HG03469 (cell line): Measurements from ENCODE around the gene DERL3.

Experiments
- ATAC-seq: cut with Tn5 transposase; IDR thresholded peaks from one replicate; pipeline ENCODE4 v1.9.1; 2021; ENCODE audit warnings: mild to moderate bottlenecking, moderate library complexity, moderate number of reproducible peaks; ENCODE audit not compliant: unreplicated experiment

Gene DERL3

DNA sequence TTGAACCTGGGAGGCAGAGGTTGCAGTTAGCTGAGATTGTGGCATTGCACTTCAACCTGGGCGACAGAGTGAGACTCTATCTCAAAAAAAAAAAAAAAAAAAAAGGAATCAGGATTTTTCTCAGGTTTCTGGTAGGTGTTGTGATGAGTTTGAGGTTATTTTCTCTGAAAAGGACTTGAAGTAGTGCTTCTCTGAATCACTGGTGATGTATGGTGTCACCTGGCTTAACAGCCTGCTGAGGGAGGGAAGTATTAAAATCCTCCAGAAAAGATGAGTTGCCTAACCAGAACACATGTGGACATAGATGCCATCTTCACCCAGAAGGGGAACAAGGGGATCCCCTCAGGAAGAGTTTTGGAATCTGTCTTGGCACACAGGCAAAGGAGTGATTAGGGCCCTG lies 32.0 kb downstream of the DERL3 start:
- ATAC-seq: no peak

DNA sequence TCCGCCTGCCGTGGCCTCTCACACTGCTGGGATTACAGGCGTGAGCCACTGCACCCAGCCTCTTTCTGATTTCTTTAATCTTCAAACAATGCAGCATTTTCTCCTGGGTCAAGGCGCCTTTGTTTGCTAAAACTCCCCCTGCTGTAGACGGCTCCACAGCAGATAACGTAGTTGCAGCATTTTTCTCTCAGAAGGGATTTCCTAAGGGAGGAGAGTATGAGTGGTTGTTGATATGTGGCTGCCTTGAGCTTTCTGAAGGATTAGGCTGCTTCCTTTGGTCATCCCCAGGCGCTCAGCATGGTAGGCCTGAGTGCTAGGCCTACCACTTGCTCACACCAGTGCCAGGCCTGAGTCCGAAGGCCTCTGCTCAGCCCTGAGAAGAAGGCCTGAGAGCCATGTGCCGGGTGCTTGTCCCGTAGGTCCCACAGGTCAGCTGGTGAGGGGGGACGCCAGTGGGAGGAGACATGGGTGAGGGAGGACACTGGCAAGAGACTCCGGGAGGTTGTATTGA lies 34.0 kb downstream of the DERL3 start:
- no peak for ATAC-seq

DNA sequence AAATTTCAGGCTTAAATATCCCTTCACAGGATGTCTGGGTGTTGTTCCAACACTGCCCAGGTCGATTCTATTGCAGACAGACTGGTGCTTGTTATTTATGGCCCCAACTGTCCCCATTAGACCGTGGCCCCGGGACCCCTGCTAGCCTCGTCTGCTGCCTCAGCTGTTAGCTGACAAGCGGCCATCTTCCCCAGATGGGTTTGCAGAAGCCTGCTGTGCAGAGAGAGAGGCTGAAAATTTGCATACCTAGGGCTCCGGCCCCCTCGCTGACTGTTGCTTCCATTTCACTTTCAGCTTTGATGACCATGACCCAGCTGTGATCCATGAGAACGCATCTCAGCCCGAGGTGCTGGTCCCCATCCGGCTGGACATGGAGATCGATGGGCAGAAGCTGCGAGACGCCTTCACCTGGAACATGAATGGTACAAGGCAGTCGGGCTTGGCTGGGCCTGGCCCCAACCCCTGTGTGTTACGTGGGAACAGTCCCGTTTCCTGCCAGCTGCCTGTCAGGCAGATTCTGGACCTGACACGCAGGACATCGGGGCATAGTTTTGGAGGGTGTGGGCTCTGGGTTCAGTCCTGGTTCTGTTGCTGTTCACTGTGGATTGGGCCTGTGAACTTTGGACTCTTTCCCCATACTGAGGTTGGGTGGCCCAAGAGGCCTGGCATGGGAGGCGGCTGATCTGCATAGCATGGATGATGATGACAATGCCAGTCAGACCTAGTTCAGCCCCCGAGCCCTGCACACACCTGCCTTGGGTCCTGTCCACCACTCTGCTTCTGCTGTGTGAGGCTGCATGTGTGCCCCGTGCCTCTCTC lies 35.6 kb downstream of the DERL3 start:
- no peak for ATAC-seq

DNA sequence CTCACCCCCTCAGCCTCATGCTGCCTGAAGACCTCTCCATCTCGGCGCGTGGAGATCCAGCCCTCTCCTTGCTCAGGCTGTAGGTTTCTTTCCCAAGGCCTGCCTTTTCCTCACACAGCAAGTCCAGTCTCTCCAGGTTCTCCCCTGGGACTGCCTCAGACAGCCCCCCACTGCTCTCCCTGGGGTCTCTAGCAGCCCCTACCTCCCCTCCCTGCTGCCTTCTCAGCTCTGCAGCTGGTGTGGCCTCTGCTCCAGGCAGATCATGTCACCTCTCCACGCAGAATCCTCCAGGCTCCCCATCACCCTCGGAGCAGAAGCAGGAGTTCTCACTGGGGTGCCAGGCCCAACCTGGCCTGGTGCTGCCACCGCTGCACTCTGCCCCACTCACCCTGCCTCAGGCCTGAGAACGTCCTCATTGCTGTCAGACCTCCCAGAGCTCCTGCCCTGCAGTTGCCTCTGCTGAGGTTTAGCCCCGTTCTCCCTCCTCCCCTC lies 36.9 kb downstream of the DERL3 start:
- ATAC-seq: no peak

DNA sequence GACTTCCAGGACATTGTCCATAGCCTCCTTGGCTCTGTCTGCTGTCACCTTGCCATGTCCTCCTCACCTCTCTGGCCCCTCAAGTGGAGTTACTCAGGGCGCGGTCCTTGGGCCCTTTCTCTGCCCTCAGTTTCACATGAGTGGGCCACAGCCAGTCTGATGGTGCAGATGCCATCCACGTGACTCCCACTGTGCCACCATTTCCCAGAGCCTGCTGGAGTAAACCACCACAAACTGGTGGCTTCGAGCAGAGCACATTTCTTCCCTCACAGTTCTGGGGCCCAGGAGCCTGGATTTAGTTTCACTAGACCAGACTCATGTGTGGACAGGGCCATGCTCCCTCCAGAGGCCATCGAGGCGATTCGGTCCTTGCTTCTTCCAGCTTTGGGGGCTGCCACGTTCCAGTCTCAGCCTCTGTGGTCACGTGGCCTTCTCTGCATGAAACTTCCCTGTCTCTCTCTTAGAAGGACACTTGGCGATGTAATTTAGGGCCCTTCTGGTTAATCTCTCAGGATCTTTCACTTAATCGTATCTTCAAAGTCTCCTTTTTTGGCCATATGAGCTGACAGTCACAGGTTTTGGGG lies 37.5 kb downstream of the DERL3 start:
- ATAC-seq: no peak

DNA sequence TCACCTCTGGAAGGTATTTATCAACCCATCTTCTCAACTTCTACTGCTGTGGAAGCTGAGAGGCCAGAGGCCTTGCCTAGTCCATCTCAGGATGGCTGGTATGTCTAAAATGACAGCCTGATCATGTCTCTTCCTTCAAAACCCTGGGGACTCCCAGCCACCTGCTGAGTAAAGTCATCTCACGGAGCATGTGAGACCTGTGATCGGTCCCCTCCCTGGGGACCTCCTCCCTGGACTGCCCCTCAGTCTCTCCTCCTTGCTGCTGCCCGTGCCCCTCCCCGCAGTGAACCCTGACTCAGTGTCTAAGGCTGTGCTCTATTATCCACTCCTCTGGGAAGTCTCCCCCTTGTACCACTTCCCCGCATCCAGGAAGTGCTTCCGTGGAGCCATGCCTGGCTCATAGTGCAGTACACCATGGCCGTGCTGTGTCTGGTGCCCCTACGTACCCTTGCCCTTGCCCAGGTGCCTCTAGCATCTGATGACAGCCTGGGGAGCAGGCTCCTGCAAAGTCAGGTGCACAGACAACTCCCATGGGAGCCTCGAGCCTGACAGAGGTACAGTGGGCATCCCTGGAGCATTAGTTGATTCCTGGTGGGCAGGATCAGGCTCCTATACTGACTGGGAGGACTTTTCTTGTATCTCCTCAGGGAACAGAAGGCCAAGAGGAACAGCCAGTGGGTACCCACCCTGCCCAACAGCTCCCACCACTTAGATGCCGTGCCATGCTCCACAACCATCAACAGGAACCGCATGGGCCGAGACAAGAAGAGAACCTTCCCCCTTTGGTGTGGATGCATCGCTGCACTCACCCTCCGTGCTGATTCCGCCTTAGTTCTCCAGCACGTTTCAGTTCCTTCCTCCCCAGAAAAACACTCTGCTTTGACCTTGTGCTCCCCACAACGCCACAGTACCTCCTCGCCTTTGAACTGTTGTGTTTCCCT lies 38.2 kb downstream of the DERL3 start:
- ATAC-seq: peak; percentile 34

DNA sequence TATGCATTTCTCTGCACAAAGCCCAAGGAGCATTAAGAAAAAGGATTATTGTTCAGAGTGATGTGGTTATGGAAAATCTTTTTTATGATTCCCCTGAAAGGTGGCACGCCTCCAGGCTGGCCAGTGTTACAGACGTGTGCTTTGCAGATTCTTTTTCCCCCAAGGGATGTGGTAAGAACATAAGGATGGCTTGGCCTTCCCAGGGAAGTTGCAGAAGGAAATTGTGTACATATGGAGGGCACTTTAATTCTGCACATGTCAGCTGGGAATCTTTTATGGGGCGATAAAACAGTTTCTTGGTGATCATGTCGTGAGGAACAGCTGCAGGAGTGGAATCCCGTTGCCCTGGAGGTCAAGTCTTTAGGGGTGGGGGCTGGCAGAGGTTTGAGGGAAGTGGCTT lies 42.3 kb downstream of the DERL3 start:
- no peak for ATAC-seq

DNA sequence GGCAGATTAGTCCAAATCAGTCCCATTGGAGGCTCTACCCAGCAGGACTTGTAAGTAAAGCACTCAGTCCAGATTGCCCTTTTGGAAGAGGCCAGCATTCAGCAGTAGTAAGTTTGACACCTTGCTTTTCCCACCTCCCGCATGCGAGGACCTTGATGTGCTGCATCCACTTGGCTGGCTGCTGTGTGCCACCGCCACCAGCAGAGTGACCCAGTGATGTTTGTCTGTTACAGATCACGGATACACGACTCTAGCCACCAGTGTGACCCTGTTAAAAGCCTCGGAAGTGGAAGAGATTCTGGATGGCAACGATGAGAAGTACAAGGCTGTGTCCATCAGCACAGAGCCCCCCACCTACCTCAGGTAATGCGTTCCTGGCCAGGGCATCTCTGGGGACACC lies 45.5 kb downstream of the DERL3 start:
- no peak for ATAC-seq

DNA sequence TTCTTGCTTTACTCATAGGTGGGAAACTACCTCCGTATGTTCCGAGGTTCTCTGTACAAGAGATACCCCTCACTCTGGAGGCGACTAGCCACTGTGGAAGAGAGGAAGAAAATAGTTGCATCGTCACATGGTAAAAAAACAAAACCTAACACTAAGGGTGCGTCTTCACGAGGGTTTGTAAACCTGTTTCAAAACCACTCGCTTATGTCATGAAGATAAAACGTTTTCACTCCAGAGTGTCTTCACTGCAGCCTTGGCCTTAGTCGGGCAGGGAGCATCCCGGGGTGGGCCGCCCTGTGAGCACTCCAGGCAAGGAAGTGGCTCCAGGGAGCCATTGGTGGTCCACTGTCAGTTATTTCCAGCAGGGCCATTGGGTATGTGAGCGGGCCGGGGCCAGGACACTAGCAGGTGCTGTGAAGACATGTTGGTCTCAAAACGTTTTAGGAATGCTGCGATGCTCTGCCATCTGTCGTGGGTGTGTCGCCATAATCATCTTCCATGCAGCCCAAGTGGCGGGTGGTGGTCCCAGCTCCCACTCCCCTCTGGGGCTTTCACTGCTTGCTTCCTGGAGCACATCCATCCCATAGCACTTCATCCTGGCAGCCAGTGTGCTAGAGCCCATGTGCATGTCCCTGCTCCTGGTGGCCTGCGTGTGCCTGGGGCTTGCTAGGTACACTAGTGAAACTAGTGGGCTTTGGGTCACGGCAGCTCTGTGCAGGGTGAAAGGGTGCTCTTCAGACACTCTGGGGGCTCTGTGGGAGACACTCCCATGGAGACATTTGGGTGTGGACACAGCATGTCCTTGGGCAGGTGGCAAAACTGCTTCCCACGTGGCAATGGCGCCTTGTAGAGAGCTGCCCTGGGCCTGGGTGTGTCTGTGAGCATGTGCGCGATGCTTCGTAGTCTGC lies 46.8 kb downstream of the DERL3 start:
- ATAC-seq: no peak

DNA sequence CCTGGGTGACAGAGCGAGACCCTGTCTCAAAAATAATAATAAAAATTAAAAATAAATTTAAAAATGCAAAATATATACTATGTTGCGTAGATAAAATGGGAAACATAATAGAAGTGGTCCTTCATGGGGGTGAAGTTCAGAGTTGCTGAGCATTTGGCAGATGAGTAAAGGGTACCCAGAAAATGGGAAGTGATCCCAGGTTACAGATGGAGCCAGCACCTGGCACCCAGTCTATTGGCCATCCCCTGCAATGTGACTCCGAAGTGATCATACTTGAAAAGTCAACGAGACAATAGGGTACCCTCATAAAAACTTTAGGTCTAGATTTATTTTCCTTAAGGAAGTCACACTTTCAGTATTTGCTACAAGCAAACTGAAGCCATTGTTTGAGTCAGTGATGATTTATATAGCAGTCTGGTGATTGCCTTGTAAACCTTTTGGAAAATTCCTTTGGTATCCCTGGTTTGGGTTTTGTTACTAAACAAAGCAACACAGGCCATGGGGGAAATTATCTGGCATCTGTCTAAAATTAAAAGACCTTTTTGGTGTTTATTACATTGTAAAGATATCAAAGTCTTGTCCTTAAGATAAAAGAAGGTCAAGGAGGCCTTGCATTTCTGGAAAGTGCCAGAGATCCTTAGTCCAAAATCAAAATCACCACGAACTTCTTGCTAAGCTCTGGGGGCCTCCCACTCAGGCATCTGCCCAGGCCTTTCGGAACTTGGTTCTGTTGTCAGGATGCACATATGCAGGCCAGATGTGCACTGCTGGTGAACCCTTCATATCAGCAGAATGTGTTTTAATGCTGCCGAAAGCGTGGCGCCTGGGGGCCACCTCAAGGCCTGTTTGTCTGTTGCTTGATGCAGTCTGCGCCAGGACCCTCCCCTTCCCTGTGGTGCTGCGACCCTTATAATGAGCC lies 47.7 kb downstream of the DERL3 start:
- ATAC-seq: no peak

DNA sequence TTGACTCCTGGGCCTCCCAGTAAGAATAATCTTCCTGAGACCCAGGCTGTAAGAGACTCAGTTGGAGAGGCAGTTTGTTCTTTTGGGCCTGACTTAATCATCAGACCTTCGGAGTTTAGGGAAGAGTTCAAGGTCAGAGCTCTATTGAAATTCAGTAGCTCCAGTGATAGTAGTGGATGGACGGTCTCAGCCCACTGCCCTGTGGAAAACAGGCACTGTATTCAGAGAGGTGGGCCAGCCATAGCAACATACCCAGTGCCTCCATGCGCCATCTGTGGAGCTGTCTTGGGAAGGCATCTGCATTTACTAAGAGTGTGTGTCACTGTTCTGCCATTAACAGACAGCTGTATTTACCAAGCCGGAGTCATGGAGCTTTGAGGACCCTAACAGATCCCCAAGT lies 49.2 kb downstream of the DERL3 start:
- no peak for ATAC-seq

DNA sequence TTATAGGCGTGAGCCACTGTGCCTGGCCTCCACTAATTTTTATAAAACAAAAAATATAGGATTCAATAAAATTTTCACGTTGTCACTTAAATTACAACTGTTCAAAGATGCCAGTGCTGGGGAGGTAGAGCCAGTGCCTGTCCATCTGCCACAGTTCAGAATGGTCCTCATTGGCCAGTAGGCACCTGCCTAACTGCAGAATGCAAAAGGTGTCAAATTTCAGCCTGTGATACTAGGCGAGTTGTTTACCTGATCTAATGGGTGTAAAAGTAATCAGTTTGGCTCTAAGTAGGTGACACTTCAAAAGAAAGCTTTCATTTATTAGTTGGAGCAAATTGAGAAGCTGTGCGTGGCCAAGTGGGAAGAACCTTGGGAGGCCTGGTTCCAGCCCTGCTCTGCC lies 49.7 kb downstream of the DERL3 start:
- no peak for ATAC-seq

DNA sequence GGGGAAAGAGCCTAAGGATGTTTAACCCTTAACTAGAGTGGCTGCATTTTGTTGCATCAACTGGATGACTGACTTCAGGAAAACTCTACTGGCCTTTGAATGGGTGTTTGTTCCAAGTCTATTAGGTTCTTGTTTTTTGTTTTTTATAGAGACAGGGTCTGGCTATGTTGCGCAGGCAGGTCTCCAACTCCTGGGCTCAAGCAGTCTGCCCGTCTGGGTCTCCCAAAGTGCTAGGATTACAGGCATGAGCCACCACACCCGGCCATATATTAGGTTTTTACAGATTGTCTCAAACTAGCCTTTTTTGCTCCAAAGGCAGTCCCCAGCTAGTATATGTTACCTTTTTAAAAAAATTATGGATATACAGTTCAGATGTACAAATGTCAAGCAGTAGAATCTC lies 50.9 kb downstream of the DERL3 start:
- ATAC-seq: no peak

DNA sequence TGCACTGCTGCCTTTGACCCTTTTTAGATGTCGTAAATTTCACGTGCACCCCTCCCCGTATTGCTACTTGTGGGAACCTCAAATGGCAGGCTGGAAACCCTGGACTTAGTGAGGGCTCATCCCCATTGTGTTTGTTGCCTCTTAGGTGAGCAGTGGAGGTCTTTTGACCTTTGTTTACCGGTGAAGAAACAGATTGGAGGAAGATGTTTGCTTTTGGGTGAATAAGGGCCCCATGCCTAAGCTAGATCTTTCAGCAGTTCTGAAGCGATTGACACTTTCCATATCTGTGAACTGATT lies 51.3 kb downstream of the DERL3 start:
- ATAC-seq: no peak

DNA sequence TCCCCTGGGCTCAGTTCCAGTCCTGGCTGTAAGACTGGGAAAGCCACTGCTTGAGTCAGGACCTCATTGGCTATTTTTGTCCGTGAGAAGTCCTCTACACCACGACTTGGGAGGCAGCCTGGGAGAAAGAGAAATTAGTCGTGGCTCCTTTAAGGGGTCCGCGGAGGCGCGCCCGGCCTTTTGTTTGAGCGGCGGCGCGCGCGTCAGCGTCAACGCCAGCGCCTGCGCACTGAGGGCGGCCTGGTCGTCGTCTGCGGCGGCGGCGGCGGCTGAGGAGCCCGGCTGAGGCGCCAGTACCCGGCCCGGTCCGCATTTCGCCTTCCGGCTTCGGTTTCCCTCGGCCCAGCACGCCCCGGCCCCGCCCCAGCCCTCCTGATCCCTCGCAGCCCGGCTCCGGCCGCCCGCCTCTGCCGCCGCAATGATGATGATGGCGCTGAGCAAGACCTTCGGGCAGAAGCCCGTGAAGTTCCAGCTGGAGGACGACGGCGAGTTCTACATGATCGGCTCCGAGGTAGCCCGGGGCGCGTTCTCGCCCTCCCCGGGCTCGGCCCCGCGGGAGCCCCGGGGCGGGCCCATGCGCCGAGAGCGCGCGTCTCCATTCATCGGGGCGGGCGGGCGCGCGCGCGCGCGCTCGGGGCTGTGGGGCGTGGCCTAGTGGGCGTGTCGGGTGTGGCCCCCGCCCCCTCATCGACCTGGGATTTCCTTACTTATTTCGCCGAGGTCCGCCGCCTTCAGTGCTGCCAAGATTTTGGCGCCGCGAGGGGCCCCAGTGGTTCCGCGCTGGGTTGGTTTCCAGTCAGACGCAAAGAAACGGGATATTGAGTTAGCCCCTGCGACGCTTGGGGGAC lies 51.8 kb downstream of the DERL3 start, which contains the start of gene SMARCB1:
SMARCB1 (plus strand) TSS at position 215 of the 848 bp plus-strand sequence; CDS start at position 419, 204 bp downstream.
- ATAC-seq: no peak

DNA sequence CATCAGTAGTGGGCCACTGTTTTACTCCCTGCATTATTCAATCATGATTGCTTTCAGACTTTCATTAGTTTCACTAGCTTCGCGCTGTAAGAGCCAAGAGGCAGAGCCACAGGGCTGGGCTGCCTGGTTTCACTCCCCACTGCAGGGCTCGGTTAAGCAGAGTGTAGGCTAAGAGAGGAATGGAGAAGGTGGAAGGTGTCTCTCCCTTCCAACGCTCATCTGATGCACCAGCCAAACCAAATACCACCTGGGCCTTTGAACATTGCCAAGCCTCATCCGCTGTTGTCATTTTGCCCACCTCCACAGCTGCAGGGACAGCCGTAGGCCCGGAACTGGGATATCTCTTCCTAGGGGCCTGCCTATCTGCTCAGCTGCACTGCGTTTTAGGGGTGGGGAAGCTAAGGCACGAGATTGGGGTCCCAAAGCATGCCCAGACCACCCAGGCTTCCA lies 52.5 kb downstream of the DERL3 start:
- no peak for ATAC-seq
